Umbilical cord (tissue), 2 donors: ENCODE data around the gene CDK3. TPM values are rescaled to one million over a fixed set of nuclear protein-coding genes. Genes with fewer than 3 reads are reported as not detected.
A peak's percentile ranks its signal among the peaks of the same experiment; 100 is the strongest.

Experiments
- DNase-seq: peaks from one replicate; pipeline ENCODE4 v3.0.0-alpha.2; 2015; ENCODE audit warnings: low spot score
- total RNA-seq: library from RNA; depleted of rRNA; stranded (reverse); fragments of >200 nt; gene quantifications from one replicate; pipeline ENCODE4 v1.2.3, GENCODE V29; 2014; ENCODE audit warnings: low replicate concordance; ENCODE audit not compliant: insufficient read depth

The CDK3 gene
- total RNA-seq, 1 donor from 2014 or later, result not detected

DNA sequence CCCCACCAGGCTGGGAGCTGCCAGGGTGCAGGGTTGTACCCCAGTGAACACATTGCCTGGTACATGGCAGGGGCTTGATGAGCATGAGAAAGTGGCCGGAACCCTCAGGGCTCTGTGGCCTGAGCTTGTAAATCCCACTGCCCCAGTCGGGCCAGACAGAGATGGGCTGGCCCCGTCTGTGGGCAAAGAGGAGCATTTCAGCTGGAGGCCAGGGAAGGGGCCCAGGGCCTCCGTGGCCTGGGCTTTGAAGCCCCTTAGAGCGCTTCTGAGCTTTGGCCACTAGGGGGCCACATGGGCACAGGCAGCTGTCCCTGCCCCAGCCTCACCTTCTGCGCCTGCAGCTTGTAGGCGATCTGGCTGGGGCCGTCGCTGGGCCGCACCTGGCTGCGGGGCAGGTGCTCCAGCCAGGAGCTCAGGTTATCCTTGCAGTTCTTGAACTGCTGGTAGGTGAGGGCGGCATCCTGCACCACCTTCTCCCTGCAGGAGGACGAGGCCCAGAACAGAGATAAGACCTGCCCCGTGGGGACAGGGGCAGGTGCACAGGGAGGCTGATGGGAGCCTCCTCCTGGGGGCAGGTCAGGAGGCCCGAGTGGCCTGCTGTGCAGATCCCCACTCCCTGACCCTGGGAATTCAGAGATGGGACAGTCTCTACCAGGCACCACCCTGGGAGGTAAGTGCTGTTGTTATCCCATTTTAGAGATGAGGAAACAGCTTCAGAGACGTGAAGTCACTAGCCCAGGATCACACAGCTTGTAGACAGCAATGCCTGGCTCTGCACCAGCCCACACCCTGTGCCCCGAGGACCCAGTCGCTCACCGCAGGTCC is 13.7 kb downstream of the CDK3 start:
- peak; percentile 62 for DNase-seq

GRCh38 chr17:76014925-76015261 is 14.2 kb downstream of the CDK3 start:
- DNase-seq, result no peak

- no peak for DNase-seq
Measured at GRCh38 chr17:76017481-76018339, 17.1 kb downstream of the CDK3 start.

DNA sequence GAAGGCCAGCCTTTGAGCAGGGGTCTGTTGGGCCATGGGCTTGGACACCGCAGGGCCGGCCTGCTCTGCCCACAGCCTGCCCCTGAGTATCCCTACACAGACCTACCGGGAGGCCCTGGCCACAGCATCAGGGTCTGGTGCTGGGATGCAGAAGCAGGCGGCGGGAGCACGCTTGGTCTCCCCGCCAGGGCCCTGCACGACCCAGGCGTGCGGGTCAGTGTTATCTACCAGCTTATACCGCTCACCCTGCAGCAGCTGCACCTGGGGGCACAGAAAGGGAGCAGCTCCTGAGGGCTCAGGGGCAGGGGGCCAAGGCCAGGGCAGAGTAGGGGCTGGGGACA is 17.7 kb downstream of the CDK3 start:
- DNase-seq, result no peak

- DNase-seq, result no peak
Measured at GRCh38 chr17:76018801-76019200, 18.1 kb downstream of the CDK3 start.

GRCh38 chr17:76019833-76020467 is 19.3 kb downstream of the CDK3 start:
- no peak for DNase-seq

- DNase-seq, result no peak
Measured at GRCh38 chr17:76022285-76022684, 21.6 kb downstream of the CDK3 start.

DNA sequence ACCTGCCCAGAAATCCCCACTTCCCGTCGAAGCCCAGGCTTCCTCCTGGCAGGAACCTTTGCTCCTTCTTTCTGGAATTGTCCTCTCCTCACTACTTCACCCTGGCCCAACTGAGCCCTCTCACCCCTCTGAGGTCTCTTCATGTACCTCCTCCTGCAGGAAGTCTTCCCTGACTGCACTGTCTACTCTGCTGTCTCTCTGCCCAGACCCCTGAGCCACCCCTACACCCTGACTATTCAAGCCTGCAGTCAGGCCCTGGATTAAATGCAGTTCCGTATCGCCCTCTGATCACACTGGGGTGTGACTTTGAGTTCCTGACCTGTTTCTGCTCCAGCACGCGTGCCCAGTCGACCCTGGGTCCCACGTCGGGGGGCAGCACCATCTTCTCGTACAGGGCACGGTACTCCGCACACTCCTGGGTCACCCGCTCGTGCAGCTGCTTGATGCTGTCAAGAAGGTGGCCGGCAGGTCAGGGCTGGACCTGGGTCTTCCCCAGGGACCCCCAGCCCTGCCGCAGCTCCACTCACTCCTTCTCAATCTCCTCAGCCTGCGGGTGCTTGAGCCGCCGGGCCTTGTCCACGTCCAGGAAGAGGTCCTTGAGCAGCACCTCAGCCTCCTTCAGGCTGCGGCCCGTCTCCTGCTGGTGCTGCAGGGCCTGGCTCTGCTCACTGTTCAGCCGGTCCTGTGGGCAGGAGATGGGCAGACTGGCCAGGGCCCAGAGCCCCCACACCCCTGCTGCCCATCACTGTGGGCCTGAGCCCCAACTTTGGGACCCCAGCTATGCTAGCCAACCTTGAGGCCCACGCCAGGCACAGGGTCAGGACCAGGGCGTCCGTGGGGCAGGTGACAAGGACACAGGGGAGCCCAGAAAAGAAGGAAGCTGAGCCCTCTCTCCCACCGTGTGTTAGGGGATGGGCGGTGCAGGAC is 22.6 kb downstream of the CDK3 start:
- DNase-seq, result no peak

DNA sequence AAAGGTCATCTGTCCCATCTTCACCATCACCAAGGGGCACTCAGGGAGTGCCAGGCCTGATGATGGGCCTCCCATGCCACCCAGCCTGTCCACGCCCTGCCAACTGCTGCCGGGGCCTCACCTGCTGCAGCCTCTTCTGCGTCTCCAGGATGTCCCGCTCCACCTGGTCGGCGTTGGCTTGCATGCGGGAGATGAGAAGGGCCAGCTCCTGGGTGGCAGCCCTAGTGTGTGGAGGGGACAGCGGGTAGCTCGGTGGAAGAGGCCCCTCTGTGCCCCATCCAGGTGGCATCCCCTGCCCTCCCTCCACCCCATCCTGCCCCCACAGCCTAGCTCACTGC is 23.2 kb downstream of the CDK3 start:
- no peak for DNase-seq

- DNase-seq, result no peak
Measured at GRCh38 chr17:76024353-76024752, 23.7 kb downstream of the CDK3 start.

GRCh38 chr17:76025294-76025693 is 24.6 kb downstream of the CDK3 start:
- DNase-seq, result no peak

DNA sequence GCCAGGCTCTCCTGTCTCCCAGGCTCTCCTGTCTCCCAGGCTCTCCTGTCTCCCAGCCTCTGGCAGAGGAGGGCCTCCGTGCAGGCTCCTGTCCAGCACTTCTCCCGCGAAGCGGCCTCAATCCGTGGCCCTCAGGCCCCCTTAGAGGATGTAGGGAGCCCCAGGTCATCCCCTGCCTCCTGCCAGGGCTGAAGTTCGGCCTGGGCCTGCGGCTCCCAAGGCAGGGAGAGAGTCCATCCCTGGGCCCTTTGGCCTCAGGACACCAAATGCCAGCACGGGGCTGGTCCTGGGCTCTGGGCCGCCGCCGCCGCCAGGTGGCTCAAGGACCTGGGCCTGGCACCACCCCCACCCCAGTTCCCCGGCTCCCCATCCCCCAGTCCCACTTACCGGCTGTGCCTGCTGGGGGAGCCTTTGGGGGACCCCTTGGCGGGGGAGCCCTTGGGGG is 26.1 kb downstream of the CDK3 start:
- DNase-seq, result no peak

DNA sequence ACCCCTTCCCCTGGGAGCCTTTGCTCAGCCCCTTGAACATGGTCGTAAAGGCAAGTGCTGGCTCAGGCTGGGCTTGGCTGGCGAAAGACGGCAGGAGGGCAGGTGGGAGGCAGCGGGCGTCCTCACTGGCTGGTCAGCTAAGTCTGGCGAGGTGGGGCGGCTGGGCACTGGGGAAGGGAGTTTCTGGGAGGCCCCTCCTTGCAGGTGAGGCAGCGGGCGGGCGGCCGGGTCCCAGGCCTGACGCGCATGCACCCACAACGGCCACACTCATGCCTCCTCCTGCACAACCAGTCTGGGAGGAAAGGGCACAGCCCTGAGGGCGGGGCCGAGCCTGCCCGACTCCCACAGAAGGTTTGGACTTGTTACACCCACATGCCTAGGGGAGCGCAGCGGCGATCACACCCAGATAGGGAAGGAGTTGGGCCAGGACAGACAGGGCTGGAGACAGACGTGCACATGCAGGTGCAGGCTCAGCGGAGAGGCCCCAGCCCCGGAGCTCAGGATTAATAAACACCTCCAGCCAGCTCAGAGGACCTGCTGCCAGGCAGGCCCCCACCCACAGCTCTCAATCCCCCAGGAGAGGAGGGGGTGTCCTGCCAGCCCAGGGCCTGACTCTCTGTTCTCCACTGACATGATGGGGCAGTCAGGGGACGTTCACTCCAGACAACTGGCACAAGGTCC is 26.6 kb downstream of the CDK3 start, which contains the start of gene EVPL:
Gene EVPL (minus strand): TSS at position 148 of the 681 bp plus-strand sequence. CDS start 108 bp downstream, at position 40.
- DNase-seq, result peak; percentile 76

DNA sequence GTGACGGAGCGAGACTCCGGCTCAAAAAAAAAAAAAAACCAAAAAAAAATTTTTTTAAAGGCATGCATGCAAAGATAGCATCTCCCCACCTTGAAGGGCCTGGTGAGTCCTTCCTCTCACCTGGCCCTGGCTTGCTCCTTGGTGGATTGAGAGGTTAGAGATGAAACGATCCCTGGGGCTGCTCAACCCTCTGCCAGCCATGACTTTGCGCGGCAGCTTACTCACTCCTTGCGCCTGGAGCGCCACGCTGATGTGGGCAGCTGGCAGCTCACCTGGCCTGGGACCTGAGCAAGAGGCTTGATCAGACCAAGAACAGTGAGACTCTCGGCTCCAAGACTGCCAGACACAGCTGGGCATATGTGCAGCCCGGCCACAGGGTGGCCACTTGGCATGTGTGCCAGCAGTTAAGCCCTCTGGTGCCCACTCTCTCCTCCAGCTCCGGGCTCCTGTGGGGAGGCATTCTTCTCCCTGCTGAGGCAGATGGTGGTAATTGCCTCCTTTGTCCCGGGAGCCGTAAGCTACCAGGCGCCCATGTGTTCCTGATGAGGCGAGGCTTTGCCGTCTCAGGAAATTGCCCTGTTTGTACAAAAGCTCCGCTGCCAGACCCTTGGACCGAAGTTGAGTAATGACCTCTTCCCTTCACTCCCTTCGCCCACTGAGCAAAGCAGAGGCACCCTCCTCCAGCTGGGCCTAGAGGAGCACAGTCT is 31.6 kb downstream of the CDK3 start:
- DNase-seq, result no peak

- DNase-seq, result no peak
Measured at GRCh38 chr17:76032780-76033108, 32.1 kb downstream of the CDK3 start.

- DNase-seq, result no peak
Measured at GRCh38 chr17:76033139-76033538, 32.5 kb downstream of the CDK3 start.

GRCh38 chr17:76034428-76035350 is 34.0 kb downstream of the CDK3 start:
- no peak for DNase-seq

DNA sequence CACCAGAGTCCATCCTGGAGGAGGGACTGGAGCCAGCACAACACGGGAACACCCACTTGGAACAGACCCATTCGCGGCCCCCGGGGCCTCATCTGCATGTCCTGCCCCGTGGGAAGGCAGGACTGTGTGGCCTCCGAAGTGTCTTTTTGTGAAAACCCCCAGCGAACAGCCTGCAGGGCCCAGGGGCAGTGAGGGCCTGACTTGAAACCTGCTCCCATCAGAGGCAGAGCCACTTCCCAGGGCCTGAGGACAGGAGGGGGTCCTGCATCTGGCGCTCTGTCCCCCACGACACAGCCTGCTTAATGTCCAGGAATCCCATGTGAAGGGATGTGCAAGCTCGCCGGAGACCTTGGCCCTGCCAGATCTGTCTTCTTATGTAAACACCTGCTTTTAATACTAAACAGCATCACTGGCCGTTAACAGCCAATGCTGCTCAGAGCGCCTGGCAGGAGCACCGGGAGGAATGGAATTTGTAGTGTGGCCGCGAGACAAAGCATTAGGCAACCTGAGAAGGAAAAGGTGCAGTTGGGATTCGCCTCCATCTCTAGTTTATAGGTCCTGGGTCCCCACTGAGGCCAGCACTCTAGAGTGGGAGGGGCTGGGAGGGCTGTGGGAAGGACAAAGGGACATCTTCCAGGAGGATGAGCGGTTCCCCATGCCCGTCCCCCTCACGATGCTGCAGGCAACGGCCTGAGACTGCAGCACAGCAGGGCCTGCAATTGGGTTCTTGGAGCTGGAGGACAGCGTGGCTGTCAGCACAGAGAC is 36.0 kb downstream of the CDK3 start:
- DNase-seq, result peak; percentile 47
